ENCODE data around the gene GATAD2A. TPM values are rescaled to one million over a fixed set of nuclear protein-coding genes. Genes with fewer than 3 reads are reported as not detected.

The GATAD2A gene
- polyA plus RNA-seq, 3 donors, result 37.3 to 49.0 (median 39.0) TPM

DNA sequence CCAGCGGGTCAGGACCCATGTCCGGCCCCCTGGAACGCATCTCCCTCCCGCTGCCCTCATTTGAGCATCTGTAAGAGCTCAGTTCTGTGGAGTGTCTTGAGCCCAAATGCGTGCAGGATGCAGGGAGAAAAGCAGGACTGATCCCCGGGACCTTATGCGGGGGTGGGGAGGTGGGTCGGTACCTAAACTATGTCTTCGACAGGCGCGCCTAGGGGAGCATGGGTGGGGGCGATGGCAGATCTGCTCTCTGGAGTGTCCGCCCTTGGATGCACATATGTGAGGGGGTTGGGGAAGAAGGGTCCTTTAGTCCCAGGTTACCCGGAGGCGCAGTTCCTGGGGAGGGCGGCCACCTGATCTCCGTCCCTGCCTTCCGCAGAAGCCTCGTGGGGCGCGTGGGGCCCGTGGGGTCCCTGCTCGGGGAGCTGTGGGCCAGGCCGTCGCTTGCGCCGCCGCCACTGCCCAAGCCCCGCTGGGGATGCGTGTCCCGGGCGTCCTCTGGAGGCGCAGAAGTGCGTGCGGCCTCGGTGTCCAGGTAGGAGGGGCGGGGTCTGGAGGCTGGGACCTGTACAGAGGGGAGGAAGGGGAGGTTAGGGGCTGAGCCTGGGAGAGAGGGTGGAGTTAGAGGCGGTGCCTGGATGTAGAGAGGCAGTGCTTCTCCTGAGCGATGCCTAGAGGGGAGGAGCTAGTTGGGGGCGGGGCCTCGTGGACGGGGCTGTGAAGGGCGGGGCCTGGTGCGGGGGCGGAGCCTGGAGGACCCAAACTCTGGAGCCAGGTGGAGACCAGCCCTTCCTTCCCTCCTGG, 135.4 kb downstream of the GATAD2A start:
- DNase-seq (ENCODE audit: low read depth in 3 of 3, low spot score in 2 of 3), result no peak

DNA sequence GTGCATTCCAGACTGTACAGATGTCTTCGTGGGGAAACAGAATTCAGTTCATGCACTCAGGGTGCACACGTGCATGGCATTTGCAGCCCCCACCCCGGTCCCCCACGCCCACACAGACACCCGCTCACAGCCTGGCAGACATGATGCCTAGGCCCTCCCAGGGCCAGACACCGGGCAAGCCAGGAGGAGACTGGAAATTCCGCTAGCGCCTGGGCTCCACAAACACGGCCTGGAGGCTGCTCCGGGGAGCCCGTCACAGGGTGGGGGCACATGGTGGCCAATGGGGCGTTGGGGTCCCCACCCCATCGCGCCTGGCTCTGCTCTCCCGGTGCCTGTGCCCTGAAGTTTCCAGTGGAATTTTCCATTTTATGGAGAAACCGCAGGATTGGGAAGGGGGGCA, 136.1 kb downstream of the GATAD2A start:
- no peak for DNase-seq (ENCODE audit: low read depth in 3 of 3, low spot score in 2 of 3)

DNA sequence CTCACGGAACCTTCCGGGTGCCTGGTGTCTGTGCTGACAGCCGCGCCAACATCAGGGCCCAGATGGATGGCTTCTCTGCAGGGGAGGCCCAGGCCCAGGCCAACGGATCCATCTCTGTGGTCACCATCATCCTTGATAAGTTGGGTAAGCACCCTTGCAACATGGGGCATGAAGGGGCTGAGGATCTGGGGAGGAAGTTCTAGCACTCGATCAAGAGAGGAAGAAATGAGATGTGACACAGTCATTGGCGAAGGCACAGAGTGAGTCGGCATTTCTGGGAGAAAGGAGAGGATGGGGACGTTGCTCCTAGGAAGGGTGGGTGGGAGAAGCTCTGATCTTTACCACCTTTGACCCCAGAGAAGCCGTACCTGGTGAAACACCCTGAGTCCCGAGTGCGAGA, 137.0 kb downstream of the GATAD2A start:
- DNase-seq (ENCODE audit: low read depth in 3 of 3, low spot score in 2 of 3), result no peak

DNA sequence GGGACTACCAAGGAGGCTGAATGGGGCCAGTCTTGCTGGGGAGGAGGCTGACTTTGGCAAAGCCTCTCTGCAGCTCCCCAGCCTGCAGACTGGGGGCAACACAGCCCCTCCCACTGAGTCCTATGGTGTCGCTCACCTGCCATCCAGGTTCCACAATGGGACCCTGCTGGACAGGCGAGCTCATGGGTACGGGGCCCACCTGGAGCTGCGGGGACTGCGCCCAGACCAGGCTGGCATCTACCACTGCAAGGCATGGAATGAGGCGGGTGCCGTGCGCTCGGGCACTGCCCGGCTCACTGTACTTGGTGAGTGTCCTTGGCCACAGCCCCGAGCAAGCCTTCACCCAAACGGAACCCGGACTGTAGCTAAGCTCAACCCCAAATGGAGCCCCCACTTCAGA, 137.6 kb downstream of the GATAD2A start:
- no peak for DNase-seq (ENCODE audit: low read depth in 3 of 3, low spot score in 2 of 3)

DNA sequence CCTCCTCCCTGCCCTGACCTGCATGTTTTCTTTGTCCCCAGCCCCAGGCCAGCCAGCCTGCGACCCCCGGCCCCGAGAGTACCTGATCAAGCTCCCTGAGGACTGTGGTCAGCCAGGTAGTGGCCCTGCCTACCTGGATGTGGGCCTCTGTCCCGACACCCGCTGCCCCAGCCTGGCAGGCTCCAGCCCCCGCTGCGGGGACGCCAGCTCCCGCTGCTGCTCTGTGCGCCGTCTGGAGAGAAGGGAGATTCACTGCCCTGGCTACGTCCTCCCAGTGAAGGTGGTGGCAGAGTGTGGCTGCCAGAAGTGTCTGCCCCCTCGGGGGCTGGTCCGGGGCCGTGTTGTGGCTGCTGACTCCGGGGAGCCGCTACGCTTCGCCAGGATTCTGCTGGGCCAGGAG, 138.2 kb downstream of the GATAD2A start:
- DNase-seq (ENCODE audit: low read depth in 3 of 3, low spot score in 2 of 3), result no peak

DNA sequence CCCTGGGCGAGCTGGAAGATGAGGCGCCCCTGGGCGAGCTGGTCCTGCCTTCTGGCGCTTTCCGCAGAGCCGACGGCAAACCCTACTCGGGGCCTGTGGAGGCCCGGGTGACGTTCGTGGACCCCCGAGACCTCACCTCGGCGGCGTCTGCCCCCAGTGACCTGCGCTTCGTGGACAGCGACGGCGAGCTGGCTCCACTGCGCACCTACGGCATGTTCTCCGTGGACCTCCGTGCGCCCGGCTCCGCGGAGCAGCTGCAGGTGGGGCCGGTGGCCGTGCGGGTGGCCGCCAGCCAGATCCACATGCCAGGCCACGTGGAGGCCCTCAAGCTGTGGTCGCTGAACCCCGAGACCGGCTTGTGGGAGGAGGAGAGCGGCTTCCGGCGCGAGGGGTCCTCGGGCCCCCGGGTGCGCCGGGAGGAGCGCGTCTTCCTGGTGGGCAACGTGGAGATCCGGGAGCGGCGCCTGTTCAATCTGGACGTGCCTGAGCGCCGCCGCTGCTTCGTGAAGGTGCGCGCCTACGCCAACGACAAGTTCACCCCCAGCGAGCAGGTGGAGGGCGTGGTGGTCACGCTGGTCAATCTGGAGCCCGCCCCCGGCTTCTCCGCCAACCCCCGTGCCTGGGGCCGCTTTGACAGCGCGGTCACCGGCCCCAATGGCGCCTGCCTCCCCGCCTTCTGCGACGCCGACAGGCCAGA, 138.9 kb downstream of the GATAD2A start:
- no peak for DNase-seq (ENCODE audit: low read depth in 3 of 3, low spot score in 2 of 3)

DNA sequence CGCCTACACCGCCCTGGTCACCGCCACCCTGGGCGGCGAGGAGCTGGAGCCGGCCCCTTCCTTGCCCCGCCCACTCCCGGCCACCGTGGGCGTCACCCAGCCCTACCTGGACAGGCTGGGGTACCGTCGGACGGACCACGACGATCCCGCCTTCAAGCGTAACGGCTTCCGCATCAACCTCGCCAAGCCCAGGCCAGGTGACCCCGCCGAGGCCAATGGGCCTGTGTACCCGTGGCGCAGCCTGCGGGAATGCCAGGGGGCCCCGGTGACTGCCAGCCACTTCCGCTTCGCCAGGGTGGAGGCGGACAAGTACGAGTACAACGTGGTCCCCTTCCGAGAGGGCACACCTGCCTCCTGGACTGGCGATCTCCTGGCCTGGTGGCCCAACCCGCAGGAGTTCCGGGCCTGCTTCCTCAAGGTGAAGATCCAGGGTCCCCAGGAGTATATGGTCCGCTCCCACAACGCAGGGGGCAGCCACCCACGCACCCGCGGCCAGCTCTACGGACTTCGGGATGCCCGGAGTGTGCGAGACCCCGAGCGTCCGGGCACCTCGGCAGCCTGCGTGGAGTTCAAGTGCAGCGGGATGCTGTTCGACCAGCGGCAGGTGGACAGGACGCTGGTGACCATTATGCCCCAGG, 139.6 kb downstream of the GATAD2A start:
- no peak for DNase-seq (ENCODE audit: low read depth in 3 of 3, low spot score in 2 of 3)

DNA sequence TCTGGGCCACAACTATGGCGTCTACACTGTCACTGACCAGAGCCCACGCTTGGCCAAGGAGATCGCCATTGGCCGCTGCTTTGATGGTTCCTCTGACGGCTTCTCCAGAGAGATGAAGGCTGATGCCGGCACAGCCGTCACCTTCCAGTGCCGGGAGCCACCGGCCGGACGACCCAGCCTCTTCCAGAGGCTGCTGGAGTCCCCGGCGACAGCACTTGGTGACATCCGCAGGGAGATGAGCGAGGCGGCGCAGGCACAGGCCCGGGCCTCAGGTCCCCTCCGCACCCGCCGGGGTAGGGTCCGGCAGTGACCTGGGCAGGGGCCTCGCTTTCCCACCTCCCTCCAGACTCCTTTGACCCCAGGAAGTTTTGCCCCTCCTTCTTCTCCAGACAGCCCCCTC, 140.2 kb downstream of the GATAD2A start:
- DNase-seq (ENCODE audit: low read depth in 3 of 3, low spot score in 2 of 3), result no peak

DNA sequence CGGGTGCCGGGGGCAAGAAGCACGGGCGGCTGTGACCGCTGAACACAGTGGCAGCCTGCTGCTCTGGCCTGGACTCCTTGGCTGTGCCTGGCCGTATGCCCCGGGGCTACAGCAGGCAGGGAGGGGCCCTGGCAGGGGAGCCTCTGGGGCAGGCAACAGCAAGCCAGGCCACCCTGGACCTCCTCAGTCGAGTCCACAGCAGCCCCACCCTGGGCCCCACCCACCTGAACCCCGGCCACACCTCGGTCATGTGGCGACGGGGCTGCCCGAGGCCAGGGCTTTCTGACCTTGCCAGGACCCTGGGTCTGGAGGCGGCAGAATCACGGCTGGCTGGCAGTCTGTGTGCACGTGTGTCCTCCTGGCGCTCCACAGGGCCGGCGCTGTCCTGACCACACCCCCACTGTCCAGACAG, 141.3 kb downstream of the GATAD2A start:
- DNase-seq (ENCODE audit: low read depth in 3 of 3, low spot score in 2 of 3), result no peak

DNA sequence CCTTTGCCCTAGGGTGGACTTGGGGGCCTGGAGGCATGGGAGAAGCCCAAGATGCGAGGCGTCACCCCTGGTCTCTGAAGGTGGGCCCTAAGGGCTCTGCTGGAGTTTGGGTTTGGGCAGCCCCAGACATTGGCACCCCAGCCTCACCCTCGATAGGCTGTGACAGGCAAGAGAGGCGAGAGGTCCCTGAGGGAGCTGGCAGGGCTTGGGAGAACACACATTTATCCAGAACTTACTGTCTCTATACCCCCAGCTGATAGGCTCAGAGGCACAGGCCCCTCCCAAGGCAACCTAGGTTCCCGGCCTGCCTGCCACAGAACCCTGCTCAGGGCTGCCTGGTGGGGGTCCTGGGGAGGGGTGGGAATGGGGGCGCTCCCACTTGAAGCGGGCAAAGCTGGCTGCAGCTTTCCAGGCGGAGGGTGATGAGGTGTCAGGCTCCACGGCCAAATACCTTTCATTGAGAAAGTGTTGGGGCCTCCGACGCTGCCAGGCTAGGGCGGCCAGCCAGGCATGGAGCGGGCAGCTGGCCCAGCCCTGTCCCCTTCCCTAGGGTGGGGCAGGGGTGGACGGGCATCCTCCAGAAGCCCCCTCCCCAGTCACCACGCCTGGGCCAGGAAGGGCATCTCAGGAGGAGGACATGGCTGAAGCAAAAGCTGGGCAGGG, 142.3 kb downstream of the GATAD2A start:
- no peak for DNase-seq (ENCODE audit: low read depth in 3 of 3, low spot score in 2 of 3)

DNA sequence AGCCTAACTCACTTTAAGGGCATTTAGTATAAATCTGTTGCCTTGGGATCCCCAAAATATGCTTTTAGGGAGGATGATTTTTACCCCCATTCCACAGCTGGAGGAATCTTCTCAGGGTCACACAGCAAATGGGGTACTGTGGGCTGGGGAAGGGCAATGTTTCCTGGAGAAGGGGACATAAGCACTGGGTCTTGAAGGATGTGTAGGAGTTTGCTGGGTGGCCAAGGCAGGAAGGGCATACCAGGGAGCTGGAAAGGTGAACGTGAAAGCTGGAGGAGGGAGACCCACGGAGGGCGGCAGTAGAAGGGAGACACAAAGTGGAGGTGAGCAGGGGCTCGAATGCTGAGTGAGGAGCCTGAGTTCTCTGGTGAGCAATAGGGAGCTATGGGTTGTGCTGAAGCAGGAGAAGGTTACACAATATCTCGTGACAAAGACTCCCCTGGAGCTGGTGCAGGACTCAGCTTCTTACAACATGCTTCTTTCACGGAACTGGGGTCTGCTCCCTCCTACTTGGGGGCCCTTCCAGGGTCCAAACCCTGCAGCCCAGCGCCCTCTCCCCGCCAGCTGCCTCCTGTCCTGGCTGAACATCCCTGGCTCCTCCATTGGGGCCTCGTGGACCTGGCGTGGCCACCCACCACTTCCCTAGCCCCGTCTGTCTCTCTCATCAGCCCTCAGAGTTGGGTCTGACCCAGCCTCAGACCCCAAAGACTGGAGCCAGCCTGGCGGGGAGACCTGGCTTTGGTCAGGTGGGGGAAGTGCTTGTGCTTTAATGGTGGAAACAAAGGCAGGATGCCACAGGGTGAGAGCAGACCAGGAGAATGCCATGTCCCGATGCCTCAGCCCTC, 143.7 kb downstream of the GATAD2A start:
- no peak for DNase-seq (ENCODE audit: low read depth in 3 of 3, low spot score in 2 of 3)

DNA sequence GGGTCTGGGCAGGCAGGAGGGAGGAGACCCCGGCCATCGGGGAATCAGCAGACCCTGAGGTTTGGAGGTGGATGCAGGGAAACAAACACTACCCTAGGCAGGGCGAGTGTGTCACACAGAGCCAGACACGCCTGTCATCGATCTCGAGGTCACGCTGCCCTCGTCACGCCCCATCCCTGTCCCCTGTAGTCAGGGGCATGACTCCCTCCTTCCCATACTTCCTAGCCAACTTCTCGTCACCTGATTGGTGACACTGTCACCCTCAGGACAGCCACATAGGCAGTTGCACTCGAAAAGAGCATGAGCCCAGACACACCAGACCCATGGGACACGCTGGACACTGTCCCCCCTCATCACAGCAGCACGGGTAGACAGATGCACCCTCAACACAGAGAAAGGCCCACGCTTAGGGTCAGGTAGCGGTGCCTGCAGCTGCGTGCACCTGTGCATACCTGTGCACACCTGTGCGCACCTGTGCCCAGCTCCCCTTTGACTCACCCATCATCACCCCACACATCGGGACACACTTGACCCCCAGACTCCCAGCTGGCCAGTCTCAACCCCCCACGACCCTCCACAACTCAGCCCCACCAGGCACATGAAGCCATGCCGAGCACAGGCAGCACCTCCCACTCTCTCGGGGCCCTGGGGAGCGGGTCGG, 144.5 kb downstream of the GATAD2A start:
- DNase-seq (ENCODE audit: low read depth in 3 of 3, low spot score in 2 of 3), result no peak

DNA sequence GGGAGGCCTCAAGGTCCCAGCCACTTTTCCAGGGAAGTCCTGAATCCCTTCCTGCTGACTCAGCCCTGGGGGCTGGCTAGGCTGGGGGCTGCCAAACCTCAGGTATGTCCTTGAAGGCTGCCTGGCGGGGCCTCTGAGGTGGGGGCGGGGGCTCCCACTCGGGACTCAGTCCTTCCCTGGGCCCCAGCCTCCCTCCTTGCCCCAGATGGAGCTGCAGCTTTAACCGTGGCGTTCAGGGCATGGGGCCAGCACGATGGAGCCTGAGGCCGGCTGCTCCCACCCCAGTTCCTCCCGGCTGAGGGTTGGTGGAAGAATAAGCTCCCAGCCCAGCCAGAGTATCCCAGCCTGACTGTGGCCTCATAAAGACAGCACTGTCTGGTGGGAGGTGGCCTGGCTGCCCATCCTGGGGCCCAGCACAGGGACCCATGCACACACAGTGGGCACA, 145.0 kb downstream of the GATAD2A start:
- DNase-seq (ENCODE audit: low read depth in 3 of 3, low spot score in 2 of 3), result no peak

DNA sequence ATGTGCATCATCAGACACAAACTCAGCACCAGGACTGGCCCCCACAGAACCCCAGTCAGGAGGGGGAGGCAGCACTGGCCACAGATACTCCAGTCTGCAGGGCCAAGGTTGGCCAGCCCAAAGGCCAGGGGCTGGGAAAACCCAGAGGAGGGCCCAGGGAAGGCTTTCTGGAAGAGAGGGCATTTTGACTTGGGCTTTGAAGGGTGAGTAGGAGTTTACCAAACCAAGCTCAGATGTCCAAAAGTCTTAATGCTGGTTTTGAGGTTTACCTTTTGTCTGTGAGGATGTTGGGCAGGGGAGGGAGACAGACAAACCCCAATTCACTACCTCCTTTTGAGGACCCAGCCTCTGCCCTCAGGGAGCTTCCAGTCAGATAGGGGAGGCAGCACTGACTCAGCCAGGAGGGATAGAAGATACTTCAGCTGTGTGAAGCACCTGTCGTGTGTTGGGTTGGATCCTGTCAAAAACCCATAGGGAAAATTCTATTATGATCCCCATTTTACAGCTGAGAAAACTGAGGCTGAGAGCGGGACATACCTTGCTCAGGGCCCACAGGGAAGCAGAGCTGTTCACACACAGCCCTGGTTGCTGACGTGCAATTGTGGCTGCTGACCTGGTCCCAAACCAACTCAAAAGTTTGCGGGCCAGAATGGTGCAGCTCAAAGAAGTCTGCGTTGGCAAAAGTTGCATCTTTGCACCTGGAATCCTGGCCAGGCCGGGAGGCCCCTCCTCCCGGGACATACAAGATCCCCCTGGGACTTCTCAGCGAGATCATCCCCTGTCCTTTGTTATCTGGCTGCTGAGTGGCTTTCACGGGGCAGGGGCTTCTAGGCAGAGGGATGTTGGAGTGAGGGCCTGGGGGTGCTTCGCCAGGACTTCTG, 145.7 kb downstream of the GATAD2A start:
- no peak for DNase-seq (ENCODE audit: low read depth in 3 of 3, low spot score in 2 of 3)

DNA sequence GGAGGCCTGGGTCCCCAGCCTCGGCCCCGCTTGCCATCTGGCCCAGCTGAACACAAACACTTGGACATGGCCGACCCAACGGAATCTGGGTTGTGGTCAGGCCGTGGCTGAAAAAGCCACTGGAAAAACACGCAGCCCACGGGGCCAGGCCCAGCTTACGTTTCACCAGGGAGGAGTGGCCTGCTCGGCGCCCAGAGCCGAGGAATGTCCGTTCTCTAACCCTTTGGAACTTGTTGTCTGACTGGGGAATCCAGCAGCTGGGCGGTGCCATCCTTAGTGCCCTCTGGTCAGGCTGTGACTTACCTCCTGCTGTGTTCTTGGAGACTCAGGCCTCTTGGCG, 146.3 kb downstream of the GATAD2A start:
- DNase-seq (ENCODE audit: low read depth in 3 of 3, low spot score in 2 of 3), result no peak

DNA sequence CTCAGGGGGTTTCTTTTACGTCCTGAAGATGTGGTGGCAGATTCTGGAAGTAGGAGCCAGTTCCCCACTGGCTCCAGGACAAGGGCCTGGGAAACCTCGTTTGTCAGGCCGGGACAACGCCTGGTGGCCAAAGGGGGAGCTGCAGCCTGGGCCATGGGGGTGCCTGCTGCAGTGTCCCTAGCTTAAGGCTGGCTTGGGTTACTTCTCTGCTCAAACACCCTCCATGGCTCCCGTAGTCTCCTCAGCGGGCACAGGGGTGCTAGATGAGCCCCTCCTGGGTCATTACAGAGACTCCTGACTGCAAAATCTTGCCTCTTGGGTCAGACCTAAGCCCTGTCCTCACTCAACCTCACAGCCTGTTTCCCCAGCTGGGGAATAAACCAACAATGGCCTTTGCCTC, 147.3 kb downstream of the GATAD2A start:
- DNase-seq (ENCODE audit: low read depth in 3 of 3, low spot score in 2 of 3), result no peak

DNA sequence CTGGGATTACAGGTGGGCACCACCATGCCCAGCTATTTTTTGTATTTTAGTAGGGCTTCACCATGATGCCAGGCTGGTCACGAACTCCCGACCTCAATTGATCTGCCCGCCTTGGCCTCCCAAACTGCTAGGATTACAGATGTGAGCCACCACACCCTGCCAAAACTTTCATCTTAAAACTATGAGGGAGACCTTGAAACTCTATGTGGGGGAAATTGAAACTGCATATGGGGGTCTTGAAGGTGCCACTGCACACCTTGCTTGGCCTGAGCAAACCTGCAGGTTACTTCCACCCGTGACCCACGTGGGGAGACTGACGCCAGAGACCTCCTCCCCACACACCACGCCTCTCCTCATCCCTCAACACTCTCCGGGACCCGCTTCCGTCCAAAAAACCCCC, 148.2 kb downstream of the GATAD2A start:
- no peak for DNase-seq (ENCODE audit: low read depth in 3 of 3, low spot score in 2 of 3)

DNA sequence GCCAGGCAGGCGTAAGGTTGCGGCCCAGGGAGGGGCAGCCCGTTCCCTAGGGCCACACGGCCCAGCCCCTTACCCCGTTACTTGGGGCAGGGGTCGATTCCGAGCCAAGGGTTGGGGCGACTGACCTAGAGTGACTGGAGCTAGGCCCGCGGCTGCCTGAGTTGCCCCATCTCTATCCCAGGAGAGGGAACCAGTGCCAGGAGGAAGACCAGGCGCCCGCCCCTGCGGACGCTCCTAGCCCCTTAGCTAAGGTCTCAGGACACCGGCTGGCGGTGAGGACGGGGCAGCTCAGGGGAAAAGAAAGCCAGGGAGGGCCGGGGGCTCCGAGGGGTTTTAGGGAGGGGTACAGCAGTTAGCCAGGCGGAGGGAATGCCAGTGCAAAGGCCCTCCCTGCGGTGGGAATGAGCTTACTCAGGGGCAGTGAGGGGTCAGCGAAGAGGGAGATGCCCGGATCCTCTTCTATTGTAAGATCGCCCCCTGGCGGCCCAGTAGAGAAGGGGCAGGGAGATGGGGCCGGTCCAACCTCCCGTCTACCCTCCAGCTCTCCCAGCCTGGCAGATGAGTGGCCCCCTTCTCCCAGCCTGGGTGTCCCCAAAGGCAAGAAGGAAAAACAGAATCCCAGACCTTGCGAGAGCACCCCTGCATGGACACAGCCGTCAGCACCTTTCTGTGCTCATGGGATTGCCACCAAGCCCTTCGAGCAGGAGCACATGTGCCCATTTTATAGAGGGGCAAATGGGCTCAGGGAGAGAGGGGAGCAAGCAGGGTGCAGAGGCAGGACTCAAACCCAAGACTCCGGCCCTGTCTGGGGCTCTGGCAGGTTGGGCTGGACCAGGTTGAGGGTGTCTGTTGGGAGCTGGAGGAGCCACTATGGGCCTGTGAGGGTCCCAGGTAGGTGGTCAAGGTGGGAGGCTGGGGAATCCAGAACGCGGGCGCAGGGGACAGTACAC, 148.9 kb downstream of the GATAD2A start:
- DNase-seq (ENCODE audit: low read depth in 3 of 3, low spot score in 2 of 3), result no peak

Measured in right renal cortex interstitium (tissue), 3 donors.